Neural cell (in vitro differentiated cells): ENCODE results near the gene MKKS. TPM values are rescaled to one million over a fixed set of nuclear protein-coding genes. Genes with fewer than 3 reads are reported as not detected.

Source experiments
- H2AFZ ChIP-seq: fragments of 200-600, 300-800 bp; sonication (generic), shearing (Covaris generic); 2 replicates; pipeline ENCODE4 v1.6.0; 2014; ENCODE audit warnings: low read depth, mild to moderate bottlenecking, antibody characterized with exemption, low read length, moderate library complexity
- H3F3A ChIP-seq: fragments of 200-600 bp; shearing (Covaris generic); 2 replicates; pipeline ENCODE4 v1.6.1; 2016; ENCODE audit warnings: mild to moderate bottlenecking, moderate library complexity, mixed read lengths, antibody characterized with exemption, low read length; ENCODE audit not compliant: insufficient read depth, poor library complexity, severe bottlenecking
- H3K27ac ChIP-seq: fragments of 200-600, 300-800 bp; sonication (generic), shearing (Covaris generic); 2 replicates; pipeline ENCODE4 v1.5.1; 2014; ENCODE audit warnings: mild to moderate bottlenecking, low read length, moderate library complexity
- H3K27me3 ChIP-seq: fragments of 300-800, 200-600 bp; sonication (generic), shearing (Covaris generic); 2 replicates; pipeline ENCODE4 v1.6.0; 2014; ENCODE audit warnings: mild to moderate bottlenecking, low read depth, low read length, moderate library complexity; ENCODE audit not compliant: insufficient read depth
- H3K36me3 ChIP-seq: fragments of 300-800, 200-600 bp; sonication (generic), shearing (Covaris generic); 2 replicates; pipeline ENCODE4 v1.5.1; 2014; ENCODE audit warnings: mild to moderate bottlenecking, antibody characterized with exemption, low read length, moderate library complexity; ENCODE audit not compliant: insufficient read depth
- H3K4me2 ChIP-seq: fragments of 300-800, 200-600 bp; sonication (generic), shearing (Covaris generic); 2 replicates; pipeline ENCODE4 v1.6.0; 2014; ENCODE audit warnings: mild to moderate bottlenecking, low read length
- H3K4me3 ChIP-seq: fragments of 300-800, 200-600 bp; sonication (generic), shearing (Covaris generic); 2 replicates; pipeline ENCODE4 v1.5.1; 2014; ENCODE audit warnings: mild to moderate bottlenecking, low read length, moderate library complexity
- H3K79me2 ChIP-seq: fragments of 200-600 bp; shearing (Covaris generic); replicated peaks from 2 replicates; pipeline ENCODE4 v1.6.0; 2014; ENCODE audit warnings: mild to moderate bottlenecking, low read length, moderate library complexity; ENCODE audit not compliant: insufficient read depth
- H3K9ac ChIP-seq: fragments of 300-800, 200-600 bp; sonication (generic), shearing (Covaris generic); 2 replicates; pipeline ENCODE4 v1.6.1; 2016; ENCODE audit warnings: mild to moderate bottlenecking, low read length, mixed read lengths
- H3K9me2 ChIP-seq: fragments of 200-600 bp; shearing (Covaris generic); 2 replicates; pipeline ENCODE4 v1.6.1; 2016; ENCODE audit warnings: mild to moderate bottlenecking, low read length, mixed read lengths; ENCODE audit not compliant: insufficient read depth
- H3K9me3 ChIP-seq: fragments of 200-600, 300-800 bp; sonication (generic), shearing (Covaris generic); 2 replicates; pipeline ENCODE4 v1.6.1; 2016; ENCODE audit warnings: mild to moderate bottlenecking, mixed run types, low read length, moderate library complexity, mixed read lengths
- H4K20me1 ChIP-seq: fragments of 200-600 bp; shearing (Covaris generic); 2 replicates; pipeline ENCODE4 v1.6.1; 2016; ENCODE audit warnings: mild to moderate bottlenecking, mixed run types; ENCODE audit not compliant: insufficient read depth
- CTCF ChIP-seq: fragments of 450-650 bp; IDR thresholded peaks from 2 replicates; pipeline ENCODE4 v1.5.1; 2014; ENCODE audit warnings: antibody characterized with exemption, mild to moderate bottlenecking, moderate library complexity; ENCODE audit not compliant: poor library complexity, severe bottlenecking
- EP300 ChIP-seq: fragments of 450-650 bp; conservative IDR thresholded peaks from 2 replicates; pipeline ENCODE4 v1.6.1; 2014; ENCODE audit warnings: antibody characterized with exemption, mild to moderate bottlenecking, moderate library complexity; ENCODE audit not compliant: poor library complexity, severe bottlenecking
- EZH2 ChIP-seq: fragments of 200-600, 300-800 bp; shearing (Covaris generic), sonication (generic); IDR thresholded peaks from 2 replicates; pipeline ENCODE4 v1.6.1; 2014; ENCODE audit warnings: antibody characterized with exemption, low read length, borderline replicate concordance, mild to moderate bottlenecking; ENCODE audit not compliant: insufficient read depth, poor library complexity, severe bottlenecking
- MXI1 ChIP-seq: fragments of 450-650 bp; conservative IDR thresholded peaks from 2 replicates; pipeline ENCODE4 v1.6.1; 2014; ENCODE audit warnings: antibody characterized with exemption, mild to moderate bottlenecking; ENCODE audit not compliant: poor library complexity, severe bottlenecking
- POLR2AphosphoS5 ChIP-seq: IDR thresholded peaks from 2 replicates; pipeline ENCODE4 v1.6.1; 2012
- RAD21 ChIP-seq: fragments of 450-650 bp; conservative IDR thresholded peaks from 2 replicates; pipeline ENCODE4 v1.6.1; 2014; ENCODE audit warnings: antibody characterized with exemption, mild to moderate bottlenecking, moderate library complexity
- REST ChIP-seq: IDR thresholded peaks from 2 replicates; pipeline ENCODE4 v1.6.1; 2012; ENCODE audit warnings: borderline replicate concordance
- SMC3 ChIP-seq: fragments of 450-650 bp; conservative IDR thresholded peaks from 2 replicates; pipeline ENCODE4 v1.6.1; 2014; ENCODE audit warnings: antibody characterized with exemption, mild to moderate bottlenecking, moderate library complexity; ENCODE audit not compliant: poor library complexity
- TAF1 ChIP-seq: IDR thresholded peaks from 2 replicates; pipeline ENCODE4 v1.6.1; 2012; ENCODE audit warnings: low read depth
- polyA plus RNA-seq: library from polyadenylated mRNA; depleted of rRNA; stranded (reverse); fragments of >200 nt; gene quantifications from 2 replicates; pipeline ENCODE4 v1.2.3, GENCODE V29; 2014

The MKKS gene
- polyA plus RNA-seq, 1 donor from 2014 or later = 28.0 TPM

- H3K27ac ChIP-seq = no peak overlapping the region
- H3K27me3 ChIP-seq = no peaks in the 10 kb centered on the region
- H3K79me2 ChIP-seq = peaks cover 4% of the 10 kb centered on the region
- no peak overlapping the region for H3K4me2 ChIP-seq
- H3K36me3 ChIP-seq = no peaks in the 10 kb centered on the region
- no peak overlapping the region for H3K9ac ChIP-seq
- no peak overlapping the region for H2AFZ ChIP-seq
- H3K9me2 ChIP-seq = no peaks in the 10 kb centered on the region
- no peaks in the 10 kb centered on the region for H3F3A ChIP-seq
- no peaks in the 10 kb centered on the region for H4K20me1 ChIP-seq
- H3K9me3 ChIP-seq = no peaks in the 10 kb centered on the region
- no peak overlapping the region for H3K4me3 ChIP-seq
- TF ChIP-seq CTCF = no peak
- no peak for TF ChIP-seq TAF1
- no peak for TF ChIP-seq EZH2
These were observed 18.9 kb downstream of the MKKS start for GRCh38 chr20:10415013-10415650.

- H3F3A ChIP-seq = no peaks in the 10 kb centered on the region
- peaks cover 4% of the 10 kb centered on the region for H3K79me2 ChIP-seq
- H3K4me3 ChIP-seq = no peak overlapping the region
- no peak for TF ChIP-seq TAF1
- no peak for TF ChIP-seq SMC3
- TF ChIP-seq CTCF = peak; percentile 31
- no peak for TF ChIP-seq EP300
- no peak for TF ChIP-seq EZH2
- no peak for TF ChIP-seq MXI1
- TF ChIP-seq REST = no peak
- TF ChIP-seq RAD21 = peak; percentile 12
- no peak for TF ChIP-seq POLR2AphosphoS5
- H3K27me3 ChIP-seq = no peaks in the 10 kb centered on the region
- H3K36me3 ChIP-seq = no peaks in the 10 kb centered on the region
- H3K9me2 ChIP-seq = no peaks in the 10 kb centered on the region
- no peak overlapping the region for H3K9ac ChIP-seq
- no peak overlapping the region for H3K27ac ChIP-seq
- no peak overlapping the region for H2AFZ ChIP-seq
- no peaks in the 10 kb centered on the region for H4K20me1 ChIP-seq
- H3K4me2 ChIP-seq = no peak overlapping the region
- no peaks in the 10 kb centered on the region for H3K9me3 ChIP-seq
These were observed 21.2 kb downstream of the MKKS start for GRCh38 chr20:10412591-10413408.
